SKM-1 treated with dmso at 0.1 percent for 144 hours (cell line): ENCODE data around the gene ZNF77.
"Not testable (repeated sequence)": the region's sequence is repeated elsewhere in the genome, so short reads cannot be mapped to it uniquely, and the experiment has no call there.

ENCODE experiments used
- DNase-seq: peaks from one replicate; lab custom pipeline; 2025; ENCODE audit not compliant: unreplicated experiment; lab: John Stamatoyannopoulos, UW

ZNF77 gene

DNA sequence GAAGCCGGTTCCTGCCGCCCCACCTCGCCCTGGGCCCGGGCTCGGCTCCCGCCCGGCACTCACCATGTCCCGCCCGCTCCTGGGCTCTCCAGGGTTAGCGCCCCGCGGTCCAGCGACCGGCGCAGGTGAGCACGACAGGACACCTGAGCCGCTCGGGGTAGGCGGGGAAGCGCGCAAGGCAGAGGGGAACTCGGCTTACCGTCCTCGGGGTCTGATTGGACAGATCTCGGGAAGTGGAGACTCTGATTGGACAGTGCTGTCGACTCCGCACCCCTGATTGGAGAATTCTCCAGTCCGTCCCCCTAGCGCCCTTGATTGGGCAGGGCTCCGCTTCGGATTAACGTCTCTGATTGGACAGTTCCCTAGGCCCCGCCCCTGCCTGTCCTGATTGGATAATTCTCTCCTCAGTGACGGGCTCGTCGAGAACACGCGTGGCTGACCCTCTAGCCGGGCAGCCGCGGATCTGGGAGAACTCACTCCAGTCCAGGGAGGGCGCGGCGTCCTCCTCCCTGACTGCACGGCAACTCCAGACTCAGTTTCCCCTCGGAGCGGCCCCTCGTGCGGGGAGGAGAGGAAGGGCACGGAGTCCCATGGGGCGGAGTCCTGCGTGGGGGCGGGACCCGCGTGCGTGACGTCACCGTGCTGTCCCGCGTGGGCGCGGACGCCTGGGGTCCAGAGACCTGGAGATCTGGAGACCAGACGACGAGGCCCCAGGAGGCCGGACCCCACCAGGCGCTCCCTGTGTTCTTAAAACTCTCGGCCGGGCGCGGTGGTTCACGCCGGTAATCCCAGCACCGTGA, at the start of gene ZNF77:
ZNF77 (minus strand) TSS at position 197 of the 800 bp plus-strand sequence; CDS start at position 66, 131 bp downstream.
- peak; percentile 99 for DNase-seq

- DNase-seq: no peak
Measured at GRCh38 chr19:2993579-2993978, 48.8 kb upstream of the ZNF77 start.

DNA sequence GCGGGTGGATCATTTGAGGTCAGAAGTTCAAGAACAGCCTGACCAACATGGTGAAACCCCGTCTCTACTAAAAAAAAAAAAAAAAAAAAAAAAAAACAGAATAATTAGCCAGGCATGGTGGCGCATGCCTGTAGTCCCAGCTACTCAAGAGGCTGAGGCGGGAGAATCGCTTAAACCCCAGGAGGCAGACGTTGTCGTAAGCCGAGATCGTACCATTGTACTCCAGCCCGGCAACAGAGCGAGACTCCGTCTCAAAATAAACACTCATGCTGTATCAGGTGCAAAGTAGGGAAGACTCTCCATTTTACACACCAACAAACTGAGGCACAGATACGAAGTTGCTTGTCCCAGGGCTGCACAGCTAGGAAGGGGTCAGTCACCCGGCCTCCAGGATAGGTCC, 48.2 kb upstream of the ZNF77 start:
- DNase-seq: no peak

DNA sequence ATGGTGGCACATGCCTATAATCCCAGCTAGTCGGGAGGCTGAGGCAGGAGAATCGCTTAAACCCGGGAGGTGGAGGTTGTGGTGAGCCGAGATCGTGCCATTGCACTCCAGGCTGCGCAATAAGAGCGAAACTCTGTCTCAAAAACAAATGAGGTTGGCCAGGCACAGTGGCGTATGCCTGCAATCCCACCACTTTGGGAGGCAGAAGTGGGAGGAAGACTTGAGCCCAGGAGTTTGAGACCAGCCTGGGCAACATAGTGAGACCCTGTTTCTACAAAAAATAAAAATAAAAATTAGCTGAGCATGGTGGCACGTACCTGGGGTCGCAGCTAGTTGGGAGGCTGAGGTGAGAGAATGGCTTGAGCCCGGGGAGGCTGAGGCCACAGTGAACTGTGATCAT, 47.6 kb upstream of the ZNF77 start:
- DNase-seq: not testable (repeated sequence)

GRCh38 chr19:2989236-2989946, 44.6 kb upstream of the ZNF77 start:
- no peak for DNase-seq

GRCh38 chr19:2988568-2988967, 43.8 kb upstream of the ZNF77 start:
- no peak for DNase-seq

DNA sequence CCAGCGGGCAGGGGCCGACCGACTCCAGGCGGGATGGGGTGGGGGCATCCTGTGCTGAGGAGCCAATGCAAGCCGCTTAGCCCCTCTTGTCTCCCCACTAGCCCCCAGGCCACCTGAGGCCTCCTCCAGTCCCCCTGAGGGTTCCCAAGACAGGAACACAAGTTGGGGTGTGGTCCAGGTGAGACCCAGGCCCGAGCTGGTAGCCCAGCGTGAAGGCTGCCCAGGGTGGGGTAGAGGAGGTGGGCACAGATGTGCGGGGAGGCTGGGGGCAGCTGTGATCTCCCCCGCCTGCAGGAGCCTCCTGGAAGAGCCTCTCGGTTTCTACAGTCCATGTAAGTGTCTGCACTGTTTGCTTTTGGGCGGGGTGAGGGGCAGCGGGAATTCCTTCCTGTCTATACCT, 43.0 kb upstream of the ZNF77 start:
- DNase-seq: no peak

GRCh38 chr19:2986951-2987524, 42.3 kb upstream of the ZNF77 start:
- DNase-seq: no peak

DNA sequence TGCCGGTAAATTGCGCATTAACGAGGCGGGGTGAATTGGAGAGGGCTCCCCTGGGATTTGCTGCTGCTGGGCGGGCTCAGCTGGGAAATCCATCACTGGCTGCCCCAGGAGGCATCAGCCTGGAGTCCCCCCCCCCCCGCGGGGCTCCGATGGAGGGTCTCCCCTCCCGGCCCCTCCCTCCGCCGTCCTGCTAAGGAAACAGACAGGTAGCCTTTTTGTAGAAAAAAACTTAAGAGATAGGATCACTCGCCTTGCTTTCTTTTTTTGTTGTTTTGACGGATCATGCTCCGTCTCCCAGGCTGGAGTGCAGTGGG, 39.4 kb upstream of the ZNF77 start:
- no peak for DNase-seq

DNA sequence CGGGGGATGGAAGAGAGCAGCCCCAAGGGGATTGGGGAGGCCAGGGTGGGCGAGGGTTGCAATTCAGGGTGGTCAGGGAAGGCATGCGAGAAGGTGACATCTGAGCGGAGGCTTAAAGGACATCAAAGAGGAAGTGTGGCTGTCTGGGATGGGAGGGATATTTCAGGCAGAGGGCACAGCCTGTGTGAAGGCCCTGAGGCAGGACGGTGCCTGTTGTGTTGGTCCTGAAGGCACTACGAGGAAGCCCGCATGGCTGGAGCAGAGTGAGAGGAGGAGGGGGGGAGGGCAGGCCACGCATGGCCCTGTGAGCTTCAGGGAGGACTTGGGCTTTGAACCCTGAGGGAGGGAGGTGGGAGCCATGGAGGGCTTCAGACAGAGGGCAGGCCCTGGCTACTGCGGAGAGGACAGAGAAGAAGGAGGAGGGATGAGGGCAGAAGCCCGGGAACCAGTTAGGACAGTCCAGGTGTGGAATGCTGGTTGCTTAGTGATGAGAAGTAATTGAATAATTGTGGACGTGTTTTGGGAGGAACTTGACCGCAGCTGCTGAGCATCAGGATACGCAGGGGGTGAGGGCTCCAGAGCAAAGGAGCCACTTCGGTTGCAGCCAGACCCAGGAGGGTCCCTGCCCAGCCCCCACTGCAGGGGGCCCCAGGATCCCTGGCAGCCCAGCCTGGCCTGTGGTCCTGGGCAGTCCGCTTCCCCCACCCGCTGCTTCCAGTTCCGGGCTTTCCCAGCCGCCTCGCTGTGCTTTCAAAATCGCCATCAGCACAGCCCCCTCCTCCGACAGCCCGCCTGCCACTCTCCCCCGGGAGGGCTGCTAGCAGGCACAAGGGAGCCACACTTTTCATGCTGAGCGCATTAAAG, 38.8 kb upstream of the ZNF77 start:
- no peak for DNase-seq

GRCh38 chr19:2982983-2983350, 38.2 kb upstream of the ZNF77 start:
- DNase-seq: no peak

- DNase-seq: no peak
Measured at GRCh38 chr19:2982561-2982960, 37.8 kb upstream of the ZNF77 start.

GRCh38 chr19:2981898-2982297, 37.1 kb upstream of the ZNF77 start:
- no peak for DNase-seq

DNA sequence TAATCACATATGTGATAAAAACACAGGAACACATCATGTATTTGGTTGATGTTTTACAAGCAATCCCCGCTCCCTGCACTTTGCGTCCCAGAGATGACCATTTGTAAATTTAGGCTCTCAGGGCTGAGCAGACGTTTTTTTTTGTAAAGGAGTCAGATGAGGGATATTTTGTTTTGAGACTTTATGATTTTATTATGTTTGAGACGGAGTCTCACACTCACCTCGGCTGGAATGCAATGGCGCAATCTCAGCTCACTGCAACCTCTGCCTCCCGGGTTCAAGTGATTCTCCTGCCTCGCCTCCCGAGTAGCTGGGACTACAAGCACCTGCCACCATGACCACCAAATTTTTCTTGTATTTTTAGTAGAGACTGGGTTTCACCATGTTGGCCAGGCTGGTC, 34.0 kb upstream of the ZNF77 start:
- no peak for DNase-seq

- no peak for DNase-seq
Measured at GRCh38 chr19:2978166-2978767, 33.5 kb upstream of the ZNF77 start.

DNA sequence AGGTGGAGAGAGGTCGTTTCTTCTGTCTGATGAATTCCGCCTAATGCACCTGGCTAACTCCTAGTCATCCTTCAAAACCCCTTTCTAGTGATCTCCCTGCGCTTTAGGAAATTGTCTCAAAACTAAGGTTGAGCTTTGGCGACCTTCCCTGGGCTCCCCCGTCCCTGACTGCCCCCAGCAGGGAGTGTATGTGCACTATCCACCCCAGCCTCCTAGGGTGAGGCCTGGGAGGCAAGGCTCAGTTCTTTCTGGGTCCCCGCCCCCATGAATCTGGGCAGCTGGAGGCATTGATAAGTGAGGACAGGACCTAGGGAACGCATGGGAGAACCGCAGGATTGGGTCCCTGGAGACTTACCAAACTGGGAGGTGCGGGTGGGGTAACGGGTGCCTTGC, 33.0 kb upstream of the ZNF77 start:
- no peak for DNase-seq

DNA sequence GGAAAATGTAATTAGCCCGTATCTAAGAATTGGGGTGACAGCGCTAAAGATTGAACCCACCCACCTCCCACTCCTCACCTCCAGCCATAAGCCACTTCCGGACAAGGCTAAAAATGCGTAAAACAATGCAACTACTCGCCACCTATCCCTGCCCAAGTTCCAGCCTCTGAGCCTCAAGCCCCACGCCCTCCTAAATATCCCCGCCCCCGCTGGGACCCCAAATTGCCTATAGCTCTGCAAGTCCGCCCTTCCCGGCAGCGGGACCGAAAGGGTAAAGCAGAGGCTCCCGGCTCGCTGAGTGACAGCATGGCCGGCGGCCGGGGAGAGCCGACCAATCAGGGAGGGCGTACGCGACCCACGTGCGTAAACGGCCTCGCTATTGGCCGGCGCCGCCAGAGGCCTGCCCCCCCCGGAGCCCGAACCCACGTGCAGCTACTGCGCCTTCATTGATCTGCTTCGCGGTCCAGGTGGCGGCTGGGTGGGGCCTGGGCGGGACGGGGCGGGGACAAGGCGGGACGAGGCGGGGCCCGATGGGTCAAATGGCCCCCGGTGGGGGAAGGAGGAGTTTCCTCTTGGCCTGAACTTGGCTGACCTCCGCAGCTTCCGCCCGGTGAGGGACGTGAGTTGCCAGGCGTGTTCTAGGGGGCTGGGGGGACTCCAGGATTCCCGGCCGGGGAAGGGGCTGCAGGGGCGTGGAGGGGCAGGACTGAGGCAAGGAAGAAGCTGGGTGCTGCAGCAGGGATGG, 32.4 kb upstream of the ZNF77 start, which contains the start of gene TLE6:
TLE6 (plus strand) TSS at position 564 of the 745 bp plus-strand sequence. CDS start 670 bp downstream, outside the sequence.
- DNase-seq: peak; percentile 93

- DNase-seq: no peak
Measured at GRCh38 chr19:2976609-2977000, 31.8 kb upstream of the ZNF77 start.

DNA sequence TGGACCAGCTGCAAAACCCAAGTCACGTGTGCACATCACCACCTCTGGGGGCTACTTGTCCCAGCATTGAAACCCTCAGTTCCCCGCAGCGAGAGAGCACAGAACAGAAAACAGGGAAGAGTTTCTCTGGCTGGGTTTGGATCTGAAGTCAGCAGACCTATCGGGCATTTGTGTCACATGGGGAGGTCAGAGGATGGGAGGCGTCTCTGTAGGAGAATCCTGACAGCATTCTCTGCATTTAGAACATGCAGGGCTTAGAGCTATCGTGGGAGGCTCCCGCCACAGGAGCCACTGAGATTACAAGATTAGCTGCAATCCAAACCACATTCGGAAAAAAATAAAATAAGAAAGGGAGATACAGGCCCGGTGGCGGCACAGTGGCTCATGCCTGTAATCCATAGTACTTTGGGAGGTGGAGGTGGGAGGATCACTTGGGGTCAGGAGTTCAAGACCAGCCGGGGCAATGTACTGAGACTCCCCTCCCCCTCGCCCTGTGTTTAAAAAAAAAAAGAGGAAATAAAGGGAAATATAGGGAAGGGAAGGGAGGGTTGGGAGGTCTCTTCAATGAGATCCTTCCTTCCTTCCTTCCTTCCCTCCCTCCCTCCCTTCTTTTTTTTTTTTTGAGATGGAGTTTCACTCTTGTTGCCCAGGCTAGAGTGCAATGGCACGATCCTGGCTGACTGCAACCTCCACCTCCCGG, 29.7 kb upstream of the ZNF77 start:
- peak; percentile 69 for DNase-seq

- DNase-seq: no peak
Measured at GRCh38 chr19:2973229-2973628, 28.5 kb upstream of the ZNF77 start.
